Skeletal muscle satellite cell (primary cell): ENCODE measurements around the gene NPIPA1. TPM values are rescaled to one million over a fixed set of nuclear protein-coding genes. Genes with fewer than 3 reads are reported as not detected.
"Not testable (repeated sequence)": the region's sequence is repeated elsewhere in the genome, so short reads cannot be mapped to it uniquely, and the experiment has no call there.

ENCODE experiments used
- H3K27me3 ChIP-seq: 2 replicates; pipeline ENCODE4 v1.7.0; 2013; ENCODE audit warnings: low read length; ENCODE audit not compliant: control insufficient read depth, insufficient read depth
- H3K36me3 ChIP-seq: 2 replicates; pipeline ENCODE4 v1.7.0; 2013; ENCODE audit warnings: mild to moderate bottlenecking, control low read depth, low read length; ENCODE audit not compliant: insufficient read depth
- H3K4me1 ChIP-seq: 2 replicates; pipeline ENCODE4 v1.7.0; 2013; ENCODE audit warnings: low read length; ENCODE audit not compliant: control insufficient read depth, insufficient read depth
- H3K4me2 ChIP-seq: 2 replicates; pipeline ENCODE4 v1.7.0; 2013; ENCODE audit warnings: mild to moderate bottlenecking, low read length
- H3K4me3 ChIP-seq: 2 replicates; pipeline ENCODE4 v1.7.0; 2013; ENCODE audit warnings: low read length
- H3K9ac ChIP-seq: 2 replicates; pipeline ENCODE4 v1.7.0; 2013; ENCODE audit warnings: mild to moderate bottlenecking, low read depth, low read length, moderate library complexity
- H3K9me3 ChIP-seq: replicated peaks from 2 replicates; pipeline ENCODE4 v1.7.0; 2013; ENCODE audit warnings: mild to moderate bottlenecking, control low read depth, low read length
- small RNA-seq: library from RNA; depleted of rRNA; stranded (forward); fragments of <200 nt; gene quantifications from one replicate; pipeline ENCODE3, GENCODE V24; 2012

The NPIPA1 gene

DNA sequence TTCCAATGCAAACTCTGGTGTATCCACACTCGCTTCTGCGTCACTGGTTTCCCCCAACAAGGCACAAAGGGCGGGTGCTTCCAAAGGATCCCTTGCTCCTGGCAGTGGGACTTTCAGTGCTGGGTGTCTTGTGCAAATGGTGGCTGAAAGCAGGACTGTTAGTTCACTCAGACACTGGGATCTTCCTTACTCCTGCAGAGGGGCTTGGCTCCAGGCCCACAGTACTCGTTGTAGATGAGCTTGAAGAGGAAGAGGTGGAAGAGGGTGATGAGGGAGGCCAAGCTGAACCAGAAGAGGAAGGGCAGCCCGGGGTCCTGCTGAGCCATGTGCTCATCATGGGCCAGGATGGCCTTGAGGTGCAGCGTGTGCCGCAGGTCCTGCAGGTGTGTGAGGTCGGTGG, 50.8 kb downstream of the NPIPA1 start:
- not testable (repeated sequence) for H3K4me3 ChIP-seq, H3K9me3 ChIP-seq, H3K4me2 ChIP-seq, H3K36me3 ChIP-seq, H3K9ac ChIP-seq, H3K4me1 ChIP-seq, H3K27me3 ChIP-seq

GRCh38 chr16:14988661-14989191, 51.5 kb downstream of the NPIPA1 start:
- H3K9me3 ChIP-seq, H3K4me1 ChIP-seq, H3K9ac ChIP-seq, H3K4me2 ChIP-seq, H3K4me3 ChIP-seq, H3K27me3 ChIP-seq, H3K36me3 ChIP-seq: not testable (repeated sequence)

DNA sequence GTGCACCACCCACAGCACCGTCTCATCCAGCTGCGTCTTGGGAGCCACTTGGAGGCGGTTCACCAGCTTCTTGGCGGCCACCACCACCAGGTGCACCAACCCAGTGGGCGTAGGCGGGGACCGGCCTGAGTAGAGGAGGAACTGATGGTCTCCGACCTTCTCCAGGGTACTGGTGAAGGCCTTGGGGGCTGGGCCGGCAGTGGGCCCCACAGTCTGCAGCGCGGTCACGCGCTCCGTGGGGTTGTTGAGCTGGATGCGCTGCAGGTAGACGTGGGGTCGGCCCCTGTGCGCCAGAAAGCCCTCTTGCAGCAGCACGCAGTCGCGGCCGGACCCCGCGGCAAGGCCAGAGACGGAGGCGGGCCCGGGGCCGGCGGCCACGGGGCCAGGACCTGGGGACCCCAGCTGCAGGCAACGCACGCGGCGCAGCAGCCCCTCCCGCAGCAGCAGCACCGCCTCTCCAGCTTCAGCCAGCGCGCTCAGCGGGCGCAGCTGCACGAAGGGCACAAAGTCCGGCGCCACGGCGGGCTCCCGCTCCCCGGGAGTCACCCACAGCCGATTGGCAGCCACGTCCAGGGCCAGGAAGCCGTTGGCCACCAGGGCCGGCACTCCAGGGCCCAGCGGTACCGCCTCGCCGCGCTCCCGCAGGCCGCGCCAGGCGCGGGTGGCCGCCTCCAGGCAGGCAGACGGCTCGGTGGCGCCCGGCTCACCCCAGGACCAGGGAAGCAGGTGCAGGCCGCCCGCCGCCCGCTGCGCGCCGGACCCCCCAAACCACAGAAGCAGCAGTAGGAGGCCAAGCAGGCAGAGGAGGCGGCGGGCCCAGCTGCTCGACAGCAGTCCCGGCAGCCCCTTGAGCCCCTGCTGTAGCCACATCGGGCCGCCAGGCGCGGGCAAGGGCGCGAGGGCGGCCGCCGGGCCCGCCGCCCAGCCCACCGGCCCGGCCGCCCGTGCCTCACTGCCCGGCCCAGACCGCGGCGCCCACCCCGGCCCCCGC, 52.3 kb downstream of the NPIPA1 start:
- not testable (repeated sequence) for H3K36me3 ChIP-seq, H3K27me3 ChIP-seq, H3K9ac ChIP-seq, H3K4me3 ChIP-seq, H3K4me1 ChIP-seq, H3K9me3 ChIP-seq
- H3K4me2 ChIP-seq = peak overlapping the region; percentile 29

DNA sequence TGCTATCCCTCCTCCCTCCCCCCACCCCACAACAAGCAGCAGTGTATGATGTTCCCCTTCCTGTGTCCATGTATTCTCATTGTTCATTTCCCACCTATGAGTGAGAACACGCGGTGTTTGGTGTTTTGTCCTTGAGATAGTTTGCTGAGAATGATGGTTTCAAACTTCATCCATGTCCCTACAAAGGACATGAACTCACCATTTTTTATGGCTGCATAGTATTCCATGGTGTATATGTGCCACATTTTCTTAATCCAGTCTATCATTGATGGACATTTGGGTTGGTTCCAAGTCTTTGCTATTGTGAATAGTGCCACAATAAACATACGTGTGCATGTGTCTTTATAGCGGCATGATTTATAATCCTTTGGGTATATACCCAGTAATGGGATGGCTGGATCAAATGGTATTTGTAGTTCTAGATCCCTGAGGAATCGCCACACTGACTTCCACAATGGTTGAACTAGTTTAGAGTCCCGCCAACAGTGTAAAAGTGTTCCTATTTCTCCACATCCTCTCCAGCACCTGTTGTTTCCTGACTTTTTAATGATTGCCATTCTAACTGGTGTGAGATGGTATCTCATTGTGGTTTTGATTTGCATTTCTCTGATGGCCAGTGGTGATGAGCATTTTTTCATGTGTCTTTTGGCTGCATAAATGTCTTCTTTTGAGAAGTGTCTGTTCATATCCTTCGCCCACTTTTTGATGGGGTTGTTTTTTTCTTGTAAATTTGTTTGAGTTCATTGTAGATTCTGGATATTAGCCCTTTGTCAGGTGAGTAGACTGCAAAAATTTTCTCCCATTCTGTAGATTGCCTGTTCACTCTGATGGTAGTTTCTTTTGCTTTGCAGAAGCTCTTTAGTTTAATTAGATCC, 56.3 kb downstream of the NPIPA1 start:
- H3K4me3 ChIP-seq, H3K9me3 ChIP-seq, H3K9ac ChIP-seq, H3K36me3 ChIP-seq, H3K4me2 ChIP-seq, H3K27me3 ChIP-seq, H3K4me1 ChIP-seq: not testable (repeated sequence)

- H3K4me1 ChIP-seq, H3K4me3 ChIP-seq, H3K9me3 ChIP-seq, H3K27me3 ChIP-seq, H3K9ac ChIP-seq, H3K36me3 ChIP-seq, H3K4me2 ChIP-seq: not testable (repeated sequence)
These were observed 59.5 kb downstream of the NPIPA1 start for GRCh38 chr16:14996702-14997101.

GRCh38 chr16:14998300-14998699, 61.1 kb downstream of the NPIPA1 start:
- not testable (repeated sequence) for H3K4me2 ChIP-seq, H3K27me3 ChIP-seq, H3K9ac ChIP-seq, H3K4me1 ChIP-seq, H3K4me3 ChIP-seq, H3K36me3 ChIP-seq, H3K9me3 ChIP-seq

DNA sequence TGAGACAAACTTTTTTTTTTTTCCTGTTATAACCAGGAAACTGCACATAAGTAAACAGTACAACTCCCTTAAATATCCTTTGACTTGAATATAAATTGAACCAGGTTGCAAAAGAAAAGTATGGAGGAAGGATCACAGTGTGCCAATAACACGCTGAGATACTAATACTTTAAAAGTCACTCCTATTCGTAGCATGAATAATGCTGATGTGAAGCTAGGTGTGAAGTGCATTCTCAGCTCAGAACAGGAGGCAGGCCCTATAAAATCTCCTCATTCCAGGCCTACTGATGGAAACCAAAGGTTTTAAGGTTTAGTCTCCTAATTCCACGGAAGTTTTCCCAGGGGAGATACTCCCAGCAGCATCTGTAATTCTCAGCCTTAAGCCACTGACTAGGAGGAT, 62.6 kb downstream of the NPIPA1 start:
- not testable (repeated sequence) for H3K4me1 ChIP-seq, H3K27me3 ChIP-seq, H3K4me3 ChIP-seq, H3K9me3 ChIP-seq, H3K4me2 ChIP-seq, H3K36me3 ChIP-seq, H3K9ac ChIP-seq

Small RNA genes lying within 50 kb of the gene (small RNA-seq; reads per million reads assigned to genes)
- gene AC138932.4 = not detected
- not detected for gene MIR3180-1
- not detected for gene MIR3670-1
- gene MIR6511A1 = not detected
- gene MIR6770-1 = not detected
- not detected for gene RF00019
